HG03378 (cell line): Measurements from ENCODE around the gene XAB2.

Experiments
- ATAC-seq: cut with Tn5 transposase; IDR thresholded peaks from one replicate; pipeline ENCODE4 v1.9.1; 2021; ENCODE audit warnings: mild to moderate bottlenecking, moderate library complexity; ENCODE audit not compliant: unreplicated experiment

XAB2 gene

GRCh38 chr19:7612282-7613274 is 16.8 kb downstream of the XAB2 start:
- ATAC-seq = no peak

- no peak for ATAC-seq
Measured at GRCh38 chr19:7611541-7612279, 17.6 kb downstream of the XAB2 start.

- no peak for ATAC-seq
Measured at GRCh38 chr19:7610491-7611240, 18.7 kb downstream of the XAB2 start.

GRCh38 chr19:7607874-7608560 is 21.3 kb downstream of the XAB2 start:
- ATAC-seq = no peak

DNA sequence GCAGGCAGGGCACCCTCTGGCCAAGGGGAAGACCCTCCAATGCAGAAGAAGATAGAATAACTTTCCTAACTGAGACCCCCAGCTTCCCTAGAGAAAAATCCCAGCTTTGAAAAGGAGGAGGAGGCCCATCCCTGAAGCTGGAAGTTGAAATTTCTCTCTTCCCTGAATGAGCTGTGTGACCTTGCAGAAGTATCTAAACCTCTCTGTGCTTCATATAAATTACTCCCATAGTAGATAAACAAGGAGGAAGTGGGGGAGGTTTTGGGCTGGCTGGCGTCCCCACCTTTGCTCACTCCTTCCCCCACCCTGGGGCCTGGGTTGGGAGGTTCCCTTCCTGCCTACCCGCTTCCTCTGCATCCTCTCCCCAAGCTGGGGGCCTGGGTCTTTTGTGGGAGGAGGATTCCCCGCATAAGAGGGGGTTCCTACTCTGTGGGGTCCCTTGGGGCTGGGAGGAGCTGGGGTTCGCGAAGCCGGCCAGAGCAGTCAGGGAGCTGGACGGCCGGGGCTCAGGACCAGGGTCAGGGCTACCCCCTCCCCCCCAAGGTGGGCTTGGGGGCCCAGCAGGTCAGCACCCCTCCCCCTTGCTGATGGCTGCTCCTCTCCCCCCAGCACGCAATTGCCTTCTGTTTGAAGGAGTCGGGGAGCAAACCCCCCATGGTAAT is 22.0 kb downstream of the XAB2 start:
- ATAC-seq = no peak

- no peak for ATAC-seq
Measured at GRCh38 chr19:7606289-7606688, 23.1 kb downstream of the XAB2 start.

DNA sequence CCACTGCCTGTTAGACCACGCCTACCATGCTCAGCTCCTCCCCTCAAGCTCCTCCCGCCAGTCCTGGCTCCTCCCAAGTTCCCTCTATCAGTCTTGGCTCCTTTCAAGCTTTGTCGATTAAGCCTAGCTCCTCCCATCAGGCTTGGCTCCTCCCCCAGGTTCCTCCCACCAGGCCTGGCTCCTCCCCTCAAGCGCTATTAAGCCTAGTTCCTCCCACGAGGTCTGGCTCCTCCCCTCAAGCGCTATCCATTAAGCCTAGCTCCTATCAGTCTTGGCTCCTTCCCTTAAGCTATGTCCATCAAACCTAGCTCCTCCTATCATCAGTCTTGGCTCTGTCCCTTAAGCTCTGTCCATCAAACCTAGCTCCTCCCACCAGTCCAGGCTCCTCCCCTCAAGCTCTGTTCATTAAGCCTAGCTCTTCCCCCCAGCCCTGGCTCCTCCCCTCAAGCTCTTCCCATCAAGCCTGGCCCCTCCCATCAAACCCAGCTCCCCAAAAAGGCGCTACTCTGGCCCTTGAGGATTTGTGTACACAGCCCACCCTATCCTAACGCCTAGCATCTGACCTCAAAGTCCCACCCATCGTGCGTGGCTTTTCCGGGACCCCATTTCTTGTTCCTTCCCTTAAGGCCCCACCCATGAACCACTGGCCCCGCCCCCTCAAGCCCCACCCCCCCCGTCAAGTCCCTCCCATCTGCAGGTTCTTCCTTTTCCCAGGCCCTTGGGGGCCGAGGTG is 23.7 kb downstream of the XAB2 start:
- ATAC-seq = no peak

DNA sequence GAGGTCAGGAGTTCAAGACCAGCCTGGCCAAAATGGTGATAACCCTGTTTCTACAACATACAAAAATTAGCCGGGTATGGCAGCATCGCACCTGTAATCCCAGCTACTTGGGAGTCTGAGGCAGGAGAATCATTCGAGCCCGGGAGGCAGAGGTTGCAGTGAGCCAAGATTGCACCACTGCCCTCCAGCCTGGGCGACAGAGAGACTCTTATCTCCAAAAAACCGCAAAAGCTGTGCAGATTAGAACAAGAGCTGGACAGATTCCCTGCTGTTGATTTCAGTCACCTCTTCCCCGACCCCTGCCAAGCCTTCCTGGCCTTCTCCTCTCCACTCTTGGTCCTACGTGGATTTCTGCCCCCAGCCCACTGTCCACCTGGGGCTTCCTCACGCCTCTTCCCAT is 25.4 kb downstream of the XAB2 start:
- ATAC-seq = no peak

- no peak for ATAC-seq
Measured at GRCh38 chr19:7602935-7603497, 26.3 kb downstream of the XAB2 start.

GRCh38 chr19:7602240-7602934 is 27.0 kb downstream of the XAB2 start:
- ATAC-seq = no peak

- no peak for ATAC-seq
Measured at GRCh38 chr19:7600721-7601120, 28.6 kb downstream of the XAB2 start.

- ATAC-seq = no peak
Measured at GRCh38 chr19:7598180-7598579, 31.2 kb downstream of the XAB2 start.

- no peak for ATAC-seq
Measured at GRCh38 chr19:7597689-7598088, 31.7 kb downstream of the XAB2 start.

GRCh38 chr19:7596211-7596937 is 33.0 kb downstream of the XAB2 start:
- ATAC-seq = no peak

DNA sequence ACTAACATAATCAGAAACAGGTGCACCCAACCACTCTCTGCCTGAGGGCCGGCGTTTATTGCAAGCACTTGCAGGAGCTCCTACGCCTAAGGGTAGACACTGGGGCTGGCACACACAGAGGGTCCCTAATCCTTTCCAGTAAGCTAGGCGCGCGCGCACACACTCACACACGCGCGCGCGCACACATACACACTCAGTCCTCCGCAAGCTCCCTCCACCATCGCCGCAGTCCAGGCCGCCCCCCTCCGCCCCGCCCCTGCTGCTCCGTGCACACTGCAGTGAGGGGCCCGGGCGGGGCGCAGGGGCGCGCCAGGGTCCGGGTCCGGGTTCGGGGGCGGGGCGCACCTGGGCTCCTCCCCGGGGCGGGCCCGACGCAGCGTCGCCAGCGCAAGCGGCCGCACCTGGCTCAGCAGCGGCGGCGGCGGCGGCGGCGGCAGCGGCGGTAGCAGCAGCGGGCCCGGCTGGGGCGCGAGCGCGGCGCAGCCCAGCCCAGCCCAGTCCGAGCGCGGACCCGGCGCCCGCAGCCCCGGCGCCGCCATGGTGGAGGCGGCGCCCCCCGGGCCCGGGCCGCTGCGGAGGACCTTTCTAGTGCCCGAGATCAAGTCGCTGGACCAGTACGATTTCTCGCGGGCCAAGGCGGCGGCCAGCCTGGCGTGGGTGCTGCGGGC is 33.7 kb downstream of the XAB2 start, which contains the start of gene CAMSAP3:
Gene CAMSAP3 (plus strand): TSS at position 398 of the 668 bp plus-strand sequence. CDS start 140 bp downstream, at position 538.
- no peak for ATAC-seq

DNA sequence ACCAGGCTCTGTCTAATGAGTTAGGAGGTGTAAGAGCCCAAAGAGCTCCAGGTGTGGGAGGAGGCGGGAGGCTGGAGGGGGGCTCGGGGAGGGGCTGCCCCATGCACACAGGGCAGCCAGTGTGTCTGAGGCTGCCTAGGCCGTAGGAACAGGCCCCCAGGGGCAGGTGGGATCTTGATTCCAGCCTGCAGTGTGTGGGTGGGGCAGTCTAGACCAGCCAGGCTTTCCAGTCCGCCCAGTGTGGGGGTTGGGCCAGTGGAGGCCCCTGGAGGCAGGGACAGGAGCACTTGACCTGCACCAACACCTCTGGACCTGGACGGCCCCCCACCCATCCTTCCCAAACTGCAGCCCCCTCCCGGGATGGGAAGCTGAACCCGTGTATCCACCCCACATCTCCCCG is 39.1 kb downstream of the XAB2 start:
- no peak for ATAC-seq

GRCh38 chr19:7589822-7590221 is 39.5 kb downstream of the XAB2 start:
- no peak for ATAC-seq
